GM21423 (cell line): Measurements from ENCODE around the gene BPGM.
"Not testable (repeated sequence)": the region's sequence is repeated elsewhere in the genome, so short reads cannot be mapped to it uniquely, and the experiment has no call there.

Source experiments
- ATAC-seq: cut with Tn5 transposase; IDR thresholded peaks from one replicate; pipeline ENCODE4 v1.9.1; 2021; ENCODE audit warnings: mild to moderate bottlenecking, moderate library complexity; ENCODE audit not compliant: unreplicated experiment

The BPGM gene

GRCh38 chr7:134630893-134631292 is 15.8 kb upstream of the BPGM start:
- ATAC-seq: no peak

GRCh38 chr7:134632052-134632451 is 14.6 kb upstream of the BPGM start:
- no peak for ATAC-seq

- ATAC-seq: no peak
These were observed 13.6 kb upstream of the BPGM start for GRCh38 chr7:134632937-134633540.

- ATAC-seq: peak; percentile 89
These were observed 10.6 kb upstream of the BPGM start for GRCh38 chr7:134636008-134636449.

GRCh38 chr7:134637441-134637840 is 9.2 kb upstream of the BPGM start:
- no peak for ATAC-seq

- no peak for ATAC-seq
These were observed 8.5 kb upstream of the BPGM start for GRCh38 chr7:134637934-134638719.

- no peak for ATAC-seq
These were observed 7.6 kb upstream of the BPGM start for GRCh38 chr7:134639061-134639460.

GRCh38 chr7:134639683-134640279 is 6.9 kb upstream of the BPGM start:
- no peak for ATAC-seq

GRCh38 chr7:134640842-134641715 is 5.6 kb upstream of the BPGM start:
- no peak for ATAC-seq

GRCh38 chr7:134641981-134642380 is 4.7 kb upstream of the BPGM start:
- ATAC-seq: not testable (repeated sequence)

- no peak for ATAC-seq
These were observed 3.5 kb upstream of the BPGM start for GRCh38 chr7:134643131-134643530.

- no peak for ATAC-seq
These were observed 1.2 kb upstream of the BPGM start for GRCh38 chr7:134645478-134645877.

GRCh38 chr7:134645935-134646334 is 718 bp upstream of the BPGM start:
- ATAC-seq: no peak

- ATAC-seq: no peak
These were observed 1.8 kb downstream of the BPGM start for GRCh38 chr7:134648456-134648855.

- ATAC-seq: no peak
These were observed 2.6 kb downstream of the BPGM start for GRCh38 chr7:134649226-134649775.

GRCh38 chr7:134651991-134652390 is 5.3 kb downstream of the BPGM start:
- ATAC-seq: no peak

- no peak for ATAC-seq
These were observed 7.6 kb downstream of the BPGM start for GRCh38 chr7:134654104-134654775.

- ATAC-seq: no peak
These were observed 10.9 kb downstream of the BPGM start for GRCh38 chr7:134657526-134657925.

GRCh38 chr7:134660242-134660785 is 13.7 kb downstream of the BPGM start:
- no peak for ATAC-seq

- ATAC-seq: no peak
These were observed 14.3 kb downstream of the BPGM start for GRCh38 chr7:134660961-134661376.
